ENCODE data around the gene ITGAL. TPM values are rescaled to one million over a fixed set of nuclear protein-coding genes. Genes with fewer than 3 reads are reported as not detected.

The ITGAL gene
- total RNA-seq, 1 donor from 2014 or later = 0.23 TPM

- H3K36me3 Mint-ChIP-seq (ENCODE audit: low read depth, unreplicated experiment) = no peaks in the 10 kb centered on the region
- no peak overlapping the region for H3K27ac Mint-ChIP-seq (ENCODE audit: unreplicated experiment)
- no peaks in the 10 kb centered on the region for H3K9me3 ChIP-seq (ENCODE audit: insufficient read depth, low read depth, low read length)
- no peak for DNase-seq (ENCODE audit: low read depth)
- H4K20me1 ChIP-seq (ENCODE audit: insufficient read depth, low read length) = peaks cover 5% of the 10 kb centered on the region
- no peak overlapping the region for H3K9ac ChIP-seq (ENCODE audit: low read length)
- H3K4me1 Mint-ChIP-seq (ENCODE audit: low read depth, unreplicated experiment) = peaks cover 5% of the 10 kb centered on the region
- H3K27me3 Mint-ChIP-seq (ENCODE audit: low read depth, unreplicated experiment) = no peaks in the 10 kb centered on the region
- H3K4me2 ChIP-seq (ENCODE audit: low read length) = no peak overlapping the region
- H3K9me3 Mint-ChIP-seq (ENCODE audit: unreplicated experiment) = no peaks in the 10 kb centered on the region
- H3K27ac ChIP-seq (ENCODE audit: low read depth, low read length) = no peak overlapping the region
- H3K4me3 ChIP-seq (ENCODE audit: insufficient read depth, low read depth, low read length) = no peak overlapping the region
- FAIRE-seq = no peak
- peaks cover 24% of the 10 kb centered on the region for H3K79me2 ChIP-seq (ENCODE audit: insufficient read depth, low read length)
- H3K4me3 Mint-ChIP-seq (ENCODE audit: unreplicated experiment) = peak overlapping the region; percentile 62
- no peak for TF ChIP-seq EZH2 (IDR thresholded peaks at IDR 0.05; ENCODE audit: insufficient read depth, low read length)
- TF ChIP-seq CTCF (IDR thresholded peaks at IDR 0.05; ENCODE audit: insufficient read depth, low read depth, low read length) = no peak
- no peaks in the 10 kb centered on the region for H3K27me3 ChIP-seq (ENCODE audit: insufficient read depth, low read length)
- no peak overlapping the region for H2AFZ ChIP-seq (ENCODE audit: low read depth, low read length)
- H3K4me1 ChIP-seq (ENCODE audit: insufficient read depth, low read length) = peaks cover 9% of the 10 kb centered on the region
- H3K36me3 ChIP-seq (ENCODE audit: insufficient read depth, low read length) = no peaks in the 10 kb centered on the region
Observed at GRCh38 chr16:30555315-30556124, 83.0 kb downstream of the ITGAL start.

- Histone ChIP-seq H3K9ac (ENCODE audit: low read length) (no peak overlapping the region), H3K4me2 (ENCODE audit: low read length) (no peak overlapping the region), H3K27me3 (ENCODE audit: insufficient read depth, low read length) (no peaks in the 10 kb centered on the region), H3K9me3 (ENCODE audit: insufficient read depth, low read depth, low read length) (no peaks in the 10 kb centered on the region), H3K79me2 (ENCODE audit: insufficient read depth, low read length) (peaks cover 24% of the 10 kb centered on the region), H3K4me1 (ENCODE audit: insufficient read depth, low read length) (peaks cover 9% of the 10 kb centered on the region), H3K36me3 (ENCODE audit: insufficient read depth, low read length) (no peaks in the 10 kb centered on the region), H4K20me1 (ENCODE audit: insufficient read depth, low read length) (peaks cover 5% of the 10 kb centered on the region), H3K4me3 (ENCODE audit: insufficient read depth, low read depth, low read length) (no peak overlapping the region), H2AFZ (ENCODE audit: low read depth, low read length) (no peak overlapping the region), H3K27ac (ENCODE audit: low read depth, low read length) (no peak overlapping the region)
- DNase-seq (ENCODE audit: low read depth) (no peak), FAIRE-seq (no peak)
- Mint-ChIP-seq H3K9me3 (ENCODE audit: unreplicated experiment) (no peaks in the 10 kb centered on the region), H3K4me3 (ENCODE audit: unreplicated experiment) (peak overlapping the region; percentile 62), H3K27me3 (ENCODE audit: low read depth, unreplicated experiment) (no peaks in the 10 kb centered on the region), H3K4me1 (ENCODE audit: low read depth, unreplicated experiment) (peaks cover 5% of the 10 kb centered on the region), H3K27ac (ENCODE audit: unreplicated experiment) (no peak overlapping the region), H3K36me3 (ENCODE audit: low read depth, unreplicated experiment) (no peaks in the 10 kb centered on the region)
- TF ChIP-seq EZH2 (IDR thresholded peaks at IDR 0.05; ENCODE audit: insufficient read depth, low read length) (no peak), CTCF (IDR thresholded peaks at IDR 0.05; ENCODE audit: insufficient read depth, low read depth, low read length) (no peak)
Observed at GRCh38 chr16:30556125-30556473, 83.6 kb downstream of the ITGAL start.

- Histone ChIP-seq H3K9ac (ENCODE audit: low read length) (peak overlapping the region; percentile 97), H3K9me3 (ENCODE audit: insufficient read depth, low read depth, low read length) (no peaks in the 10 kb centered on the region), H3K79me2 (ENCODE audit: insufficient read depth, low read length) (peaks cover 24% of the 10 kb centered on the region), H3K27ac (ENCODE audit: low read depth, low read length) (peak overlapping the region; percentile 82), H4K20me1 (ENCODE audit: insufficient read depth, low read length) (peaks cover 5% of the 10 kb centered on the region), H3K27me3 (ENCODE audit: insufficient read depth, low read length) (no peaks in the 10 kb centered on the region), H3K4me3 (ENCODE audit: insufficient read depth, low read depth, low read length) (peak overlapping the region; percentile 78), H3K4me2 (ENCODE audit: low read length) (peak overlapping the region; percentile 88), H3K36me3 (ENCODE audit: insufficient read depth, low read length) (no peaks in the 10 kb centered on the region), H2AFZ (ENCODE audit: low read depth, low read length) (peak overlapping the region; percentile 89), H3K4me1 (ENCODE audit: insufficient read depth, low read length) (peaks cover 9% of the 10 kb centered on the region)
- TF ChIP-seq EZH2 (IDR thresholded peaks at IDR 0.05; ENCODE audit: insufficient read depth, low read length) (no peak), CTCF (IDR thresholded peaks at IDR 0.05; ENCODE audit: insufficient read depth, low read depth, low read length) (no peak)
- DNase-seq (ENCODE audit: low read depth) = no peak
- peaks cover 5% of the 10 kb centered on the region for H3K4me1 Mint-ChIP-seq (ENCODE audit: low read depth, unreplicated experiment)
- H3K4me3 Mint-ChIP-seq (ENCODE audit: unreplicated experiment) = peak overlapping the region; percentile 85
- no peaks in the 10 kb centered on the region for H3K9me3 Mint-ChIP-seq (ENCODE audit: unreplicated experiment)
- no peak for FAIRE-seq
- H3K27me3 Mint-ChIP-seq (ENCODE audit: low read depth, unreplicated experiment) = peaks cover 3% of the 10 kb centered on the region
- H3K36me3 Mint-ChIP-seq (ENCODE audit: low read depth, unreplicated experiment) = no peaks in the 10 kb centered on the region
- H3K27ac Mint-ChIP-seq (ENCODE audit: unreplicated experiment) = no peak overlapping the region
Observed at GRCh38 chr16:30557707-30557956, 85.1 kb downstream of the ITGAL start.

Measured in astrocyte (in vitro differentiated cells and primary cell).